ENCODE data around the gene MACROD2.
"Not testable (repeated sequence)": the region's sequence is repeated elsewhere in the genome, so short reads cannot be mapped to it uniquely, and the experiment has no call there.

GRCh38 chr20:14226051-14227049 lies 231.0 kb downstream of the MACROD2 start:
- not testable (repeated sequence) for TF ChIP-seq CTCF (IDR thresholded peaks at IDR 0.05; ENCODE audit: insufficient read depth, low read length, poor library complexity, severe bottlenecking); EZH2phosphoT487 (conservative IDR thresholded peaks at IDR 0.05; ENCODE audit: low read length)
